ENCODE measurements around the gene ITGA11. TPM values are rescaled to one million over a fixed set of nuclear protein-coding genes. Genes with fewer than 3 reads are reported as not detected.

The ITGA11 gene
- total RNA-seq, 1 donor from 2014 or later = 0.92 TPM

DNA sequence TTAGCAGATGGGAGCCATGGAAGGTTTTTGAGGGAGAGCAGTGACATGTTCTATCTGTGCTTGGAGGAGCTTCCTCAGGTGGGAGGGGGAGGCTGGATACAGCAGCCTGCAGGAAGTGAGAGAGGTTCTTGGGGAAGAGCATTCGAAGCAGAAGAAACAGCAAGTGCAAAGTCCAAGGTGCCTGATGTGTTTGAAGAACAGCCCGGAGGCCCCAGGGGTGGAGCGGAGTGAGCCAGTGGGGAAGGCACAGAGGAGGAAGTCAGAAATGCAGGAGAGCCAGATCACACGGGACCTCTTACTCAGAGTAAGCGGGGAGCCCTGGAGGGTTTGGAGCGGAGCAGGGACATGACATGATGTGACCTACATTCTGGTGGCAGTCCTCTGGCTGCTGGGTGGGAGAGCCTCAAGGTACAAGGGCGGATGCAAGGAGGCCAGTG is 10.8 kb downstream of the ITGA11 start:
- peak; percentile 64 for DNase-seq (ENCODE audit: extremely low spot score, unreplicated experiment)
- H3K4me3 Mint-ChIP-seq = peak overlapping the region; percentile 27
- H3K4me1 Mint-ChIP-seq (ENCODE audit: unreplicated experiment) = peaks cover 33% of the 10 kb centered on the region
- TF ChIP-seq, protein P1, sequence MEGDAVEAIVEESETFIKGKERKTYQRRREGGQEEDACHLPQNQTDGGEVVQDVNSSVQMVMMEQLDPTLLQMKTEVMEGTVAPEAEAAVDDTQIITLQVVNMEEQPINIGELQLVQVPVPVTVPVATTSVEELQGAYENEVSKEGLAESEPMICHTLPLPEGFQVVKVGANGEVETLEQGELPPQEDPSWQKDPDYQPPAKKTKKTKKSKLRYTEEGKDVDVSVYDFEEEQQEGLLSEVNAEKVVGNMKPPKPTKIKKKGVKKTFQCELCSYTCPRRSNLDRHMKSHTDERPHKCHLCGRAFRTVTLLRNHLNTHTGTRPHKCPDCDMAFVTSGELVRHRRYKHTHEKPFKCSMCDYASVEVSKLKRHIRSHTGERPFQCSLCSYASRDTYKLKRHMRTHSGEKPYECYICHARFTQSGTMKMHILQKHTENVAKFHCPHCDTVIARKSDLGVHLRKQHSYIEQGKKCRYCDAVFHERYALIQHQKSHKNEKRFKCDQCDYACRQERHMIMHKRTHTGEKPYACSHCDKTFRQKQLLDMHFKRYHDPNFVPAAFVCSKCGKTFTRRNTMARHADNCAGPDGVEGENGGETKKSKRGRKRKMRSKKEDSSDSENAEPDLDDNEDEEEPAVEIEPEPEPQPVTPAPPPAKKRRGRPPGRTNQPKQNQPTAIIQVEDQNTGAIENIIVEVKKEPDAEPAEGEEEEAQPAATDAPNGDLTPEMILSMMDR (conservative IDR thresholded peaks at IDR 0.05) = no peak
- no peaks in the 10 kb centered on the region for H3K9me3 Mint-ChIP-seq
- peak overlapping the region; percentile 65 for H3K27ac Mint-ChIP-seq
- peaks cover 13% of the 10 kb centered on the region for H3K27me3 Mint-ChIP-seq
- H3K36me3 Mint-ChIP-seq = no peaks in the 10 kb centered on the region

- peak; percentile 37 for DNase-seq (ENCODE audit: extremely low spot score, unreplicated experiment)
- H3K27ac Mint-ChIP-seq = no peak overlapping the region
- no peak overlapping the region for H3K4me3 Mint-ChIP-seq
- H3K36me3 Mint-ChIP-seq = no peaks in the 10 kb centered on the region
- TF ChIP-seq, protein P1 (conservative IDR thresholded peaks at IDR 0.05) = no peak
- peaks cover 10% of the 10 kb centered on the region for H3K27me3 Mint-ChIP-seq
- H3K4me1 Mint-ChIP-seq (ENCODE audit: unreplicated experiment) = peaks cover 33% of the 10 kb centered on the region
- no peaks in the 10 kb centered on the region for H3K9me3 Mint-ChIP-seq
Observed at GRCh38 chr15:68420186-68420684, 11.7 kb downstream of the ITGA11 start.

- peak; percentile 50 for DNase-seq (ENCODE audit: extremely low spot score, unreplicated experiment)
- no peak overlapping the region for H3K4me3 Mint-ChIP-seq
- no peaks in the 10 kb centered on the region for H3K9me3 Mint-ChIP-seq
- H3K27me3 Mint-ChIP-seq = peaks cover 10% of the 10 kb centered on the region
- peaks cover 33% of the 10 kb centered on the region for H3K4me1 Mint-ChIP-seq (ENCODE audit: unreplicated experiment)
- TF ChIP-seq, protein P1 (conservative IDR thresholded peaks at IDR 0.05) = no peak
- no peak overlapping the region for H3K27ac Mint-ChIP-seq
- H3K36me3 Mint-ChIP-seq = no peaks in the 10 kb centered on the region
Observed at GRCh38 chr15:68419301-68420175, 12.4 kb downstream of the ITGA11 start.

GRCh38 chr15:68418611-68419161 is 13.3 kb downstream of the ITGA11 start:
- TF ChIP-seq, protein P1 (conservative IDR thresholded peaks at IDR 0.05) = no peak
- Mint-ChIP-seq H3K27ac (no peak overlapping the region), H3K9me3 (no peaks in the 10 kb centered on the region), H3K36me3 (no peaks in the 10 kb centered on the region), H3K4me3 (no peak overlapping the region), H3K27me3 (peaks cover 10% of the 10 kb centered on the region), H3K4me1 (ENCODE audit: unreplicated experiment) (peaks cover 33% of the 10 kb centered on the region)
- DNase-seq (ENCODE audit: extremely low spot score, unreplicated experiment) = peak; percentile 29

DNA sequence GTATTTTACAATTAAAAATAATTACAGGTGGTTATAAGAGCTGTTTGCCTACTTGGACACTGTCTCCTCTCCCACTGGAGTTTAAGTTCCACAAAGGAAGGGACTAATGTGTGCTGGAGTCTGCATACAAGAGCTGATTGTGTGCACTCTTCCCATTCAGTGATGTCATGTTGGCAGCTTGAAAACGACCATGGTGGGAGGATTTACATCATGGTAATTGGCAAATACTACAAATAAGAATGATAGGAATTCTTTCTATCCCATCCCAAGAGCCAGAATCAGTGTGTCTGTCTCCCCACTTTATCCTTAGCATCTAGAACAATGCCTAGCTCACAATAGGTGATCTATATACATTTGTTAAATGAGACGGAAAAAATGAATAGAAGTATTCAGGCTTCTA is 14.1 kb downstream of the ITGA11 start:
- H3K27ac Mint-ChIP-seq = no peak overlapping the region
- H3K9me3 Mint-ChIP-seq = no peaks in the 10 kb centered on the region
- TF ChIP-seq, protein P1 (conservative IDR thresholded peaks at IDR 0.05) = no peak
- H3K4me3 Mint-ChIP-seq = no peak overlapping the region
- DNase-seq (ENCODE audit: extremely low spot score, unreplicated experiment) = no peak
- H3K36me3 Mint-ChIP-seq = no peaks in the 10 kb centered on the region
- H3K27me3 Mint-ChIP-seq = peaks cover 7% of the 10 kb centered on the region
- H3K4me1 Mint-ChIP-seq (ENCODE audit: unreplicated experiment) = peaks cover 33% of the 10 kb centered on the region
